D721Med (cell line): Measurements from ENCODE around the gene TPSD1.
"Not testable (repeated sequence)": the region's sequence is repeated elsewhere in the genome, so short reads cannot be mapped to it uniquely, and the experiment has no call there.

Experiments
- DNase-seq: peaks from one replicate; pipeline ENCODE4 v3.0.0; 2011; ENCODE audit warnings: low spot score; ENCODE audit not compliant: insufficient read length
- FAIRE-seq: peaks from 2 replicates; lab custom pipeline; 2011; peaks lifted over from hg19 to GRCh38; lab: Jason Lieb, UNC
- TF ChIP-seq, protein P1 (sequence below): IDR thresholded peaks from 2 replicates; pipeline ENCODE4 v1.5.1; 2012; ENCODE audit warnings: mild to moderate bottlenecking, control low read depth; ENCODE audit not compliant: insufficient read depth; ENCODE audit errors: missing control alignments

The TPSD1 gene

DNA sequence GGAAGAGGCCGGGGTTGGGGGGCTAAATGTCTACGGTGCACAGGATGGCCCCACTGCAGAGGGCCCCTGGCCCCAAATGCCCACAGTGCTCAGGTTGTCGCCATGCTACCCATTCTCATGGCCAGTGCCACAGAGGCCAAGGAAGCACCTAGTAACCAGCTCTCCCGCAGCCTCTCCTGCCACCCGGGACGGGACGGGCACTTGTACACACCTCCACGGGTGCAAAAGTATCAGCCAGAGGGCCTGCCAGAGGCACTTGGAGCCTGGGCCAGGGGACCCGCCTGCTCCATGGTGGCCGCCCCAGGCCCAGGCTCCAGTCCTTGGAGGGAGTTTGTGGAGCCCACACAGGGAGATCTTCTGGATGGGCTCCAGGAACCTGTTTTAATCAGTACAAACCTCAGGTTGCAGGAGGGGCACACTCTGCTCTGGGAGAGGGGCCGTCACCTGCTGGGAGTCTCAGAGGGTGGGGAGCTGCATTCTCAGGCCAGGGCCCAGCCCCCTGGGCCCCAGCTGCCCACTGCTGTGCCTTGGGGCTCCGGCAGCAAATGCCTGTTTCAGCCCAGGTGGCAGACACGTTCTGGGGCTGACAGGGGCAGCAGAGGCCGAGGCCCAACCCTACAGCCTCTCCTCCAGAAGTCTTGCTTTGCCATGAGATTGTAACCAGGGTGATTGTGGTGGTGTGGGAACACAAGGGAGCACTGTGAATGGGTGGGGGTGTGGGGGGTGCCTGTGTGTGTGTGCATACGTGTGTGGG lies 7.9 kb downstream of the TPSD1 start:
- FAIRE-seq = no peak
- no peak for DNase-seq
- TF ChIP-seq, protein P1, sequence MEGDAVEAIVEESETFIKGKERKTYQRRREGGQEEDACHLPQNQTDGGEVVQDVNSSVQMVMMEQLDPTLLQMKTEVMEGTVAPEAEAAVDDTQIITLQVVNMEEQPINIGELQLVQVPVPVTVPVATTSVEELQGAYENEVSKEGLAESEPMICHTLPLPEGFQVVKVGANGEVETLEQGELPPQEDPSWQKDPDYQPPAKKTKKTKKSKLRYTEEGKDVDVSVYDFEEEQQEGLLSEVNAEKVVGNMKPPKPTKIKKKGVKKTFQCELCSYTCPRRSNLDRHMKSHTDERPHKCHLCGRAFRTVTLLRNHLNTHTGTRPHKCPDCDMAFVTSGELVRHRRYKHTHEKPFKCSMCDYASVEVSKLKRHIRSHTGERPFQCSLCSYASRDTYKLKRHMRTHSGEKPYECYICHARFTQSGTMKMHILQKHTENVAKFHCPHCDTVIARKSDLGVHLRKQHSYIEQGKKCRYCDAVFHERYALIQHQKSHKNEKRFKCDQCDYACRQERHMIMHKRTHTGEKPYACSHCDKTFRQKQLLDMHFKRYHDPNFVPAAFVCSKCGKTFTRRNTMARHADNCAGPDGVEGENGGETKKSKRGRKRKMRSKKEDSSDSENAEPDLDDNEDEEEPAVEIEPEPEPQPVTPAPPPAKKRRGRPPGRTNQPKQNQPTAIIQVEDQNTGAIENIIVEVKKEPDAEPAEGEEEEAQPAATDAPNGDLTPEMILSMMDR = no peak

DNA sequence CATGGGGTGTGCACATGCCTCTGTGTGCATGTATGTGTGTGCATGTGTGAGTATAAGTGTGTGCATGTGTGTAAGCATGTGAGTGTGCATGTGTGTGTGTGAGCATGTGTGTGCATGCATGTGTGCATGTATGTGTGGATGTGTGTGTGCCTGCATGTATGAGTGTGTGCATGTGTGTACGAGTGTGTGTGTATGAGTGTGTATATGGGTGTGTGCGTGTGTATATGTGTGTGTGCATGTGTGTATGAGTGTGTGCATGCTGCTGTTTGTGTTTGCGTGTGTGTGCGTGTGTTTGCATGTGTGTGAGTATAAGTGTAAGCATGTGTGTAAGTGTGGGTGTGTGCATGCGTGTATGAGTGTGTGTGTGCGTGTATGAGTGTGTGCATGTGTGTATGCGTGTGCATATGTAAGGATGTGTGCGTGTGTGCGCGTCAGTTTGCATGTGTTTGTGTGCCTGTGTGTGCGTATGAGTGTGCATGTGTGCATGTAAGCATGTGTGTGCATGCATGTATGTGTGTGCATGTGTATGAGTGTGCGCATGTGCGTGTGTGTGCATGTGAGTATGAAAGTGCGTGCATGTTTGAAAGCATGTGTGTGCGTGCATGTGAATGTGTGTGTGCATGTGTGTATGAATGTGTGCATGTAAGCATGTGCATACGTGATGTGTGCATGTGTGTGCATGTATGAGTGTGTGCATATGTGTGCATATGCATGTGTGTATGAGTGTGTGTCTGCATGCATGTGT lies 8.6 kb downstream of the TPSD1 start:
- no peak for DNase-seq
- TF ChIP-seq, protein P1 = no peak
- no peak for FAIRE-seq

DNA sequence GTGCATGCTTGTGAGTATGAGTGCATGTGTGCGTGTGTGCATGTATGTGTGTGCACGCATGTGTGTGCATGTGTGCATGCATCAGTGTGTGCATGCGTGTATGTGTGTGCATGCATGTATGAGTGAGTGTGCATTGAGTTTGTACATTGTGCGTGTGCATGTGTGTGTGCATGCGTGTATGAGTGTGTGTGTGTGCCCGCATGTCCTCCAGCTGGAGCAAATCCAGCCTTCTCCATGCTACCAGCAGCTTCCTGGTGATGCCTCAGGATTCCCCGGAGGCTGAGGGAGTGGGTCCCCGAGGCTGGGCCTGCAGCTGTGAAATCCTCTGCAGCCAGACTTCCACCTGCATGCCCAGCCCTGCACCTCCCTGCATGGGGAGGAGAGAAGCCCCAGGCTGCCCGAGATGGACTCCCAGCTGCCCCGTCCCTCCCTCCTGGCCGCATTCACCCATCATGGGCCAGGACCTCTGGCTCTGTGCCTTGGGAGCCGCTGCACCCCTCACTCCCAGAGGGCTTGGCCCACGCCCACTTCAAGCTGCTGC lies 9.3 kb downstream of the TPSD1 start:
- DNase-seq = no peak
- FAIRE-seq = no peak
- TF ChIP-seq, protein P1 = no peak

DNA sequence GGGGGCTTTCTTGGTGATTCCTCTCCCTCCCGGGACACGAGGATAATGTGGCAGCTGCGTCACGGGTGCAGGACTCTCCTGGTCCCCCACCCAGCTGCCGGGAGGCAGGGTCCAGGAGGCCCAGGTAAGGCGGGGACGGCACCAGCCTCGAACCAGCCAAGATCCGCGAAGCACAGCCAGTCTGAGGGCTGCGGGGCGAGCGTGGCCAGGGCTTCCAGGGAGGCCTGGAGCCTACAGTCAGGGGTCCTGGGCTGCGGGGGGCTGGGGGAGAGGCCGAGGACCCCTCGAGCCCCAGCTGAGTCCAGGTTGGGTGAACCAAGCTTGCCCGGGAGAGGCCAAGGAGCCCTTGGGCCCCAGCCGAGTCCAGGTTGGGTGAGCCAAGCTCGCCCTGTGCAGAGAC lies 10.0 kb downstream of the TPSD1 start:
- FAIRE-seq = no peak
- DNase-seq = no peak
- TF ChIP-seq, protein P1 = no peak

DNA sequence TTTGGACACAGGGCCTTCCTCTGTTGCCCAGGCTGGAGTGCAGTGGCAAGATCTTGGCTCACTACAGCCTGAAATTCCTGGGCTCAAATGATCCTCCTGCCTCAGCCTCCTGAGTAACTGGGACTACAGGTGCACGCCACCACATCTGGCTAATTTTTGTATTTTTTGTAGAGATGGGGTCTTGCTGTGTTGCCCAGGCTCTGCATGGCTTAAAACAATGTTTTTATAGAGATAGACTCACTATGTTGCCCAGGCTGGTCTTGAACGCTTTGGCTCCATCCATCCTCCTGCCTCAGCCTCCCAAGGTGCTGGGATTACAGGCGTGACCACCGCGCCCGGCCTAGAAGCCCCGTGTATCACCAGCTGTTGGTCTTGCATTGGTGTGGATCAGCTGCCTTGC lies 13.5 kb downstream of the TPSD1 start:
- FAIRE-seq, DNase-seq: not testable (repeated sequence)

DNA sequence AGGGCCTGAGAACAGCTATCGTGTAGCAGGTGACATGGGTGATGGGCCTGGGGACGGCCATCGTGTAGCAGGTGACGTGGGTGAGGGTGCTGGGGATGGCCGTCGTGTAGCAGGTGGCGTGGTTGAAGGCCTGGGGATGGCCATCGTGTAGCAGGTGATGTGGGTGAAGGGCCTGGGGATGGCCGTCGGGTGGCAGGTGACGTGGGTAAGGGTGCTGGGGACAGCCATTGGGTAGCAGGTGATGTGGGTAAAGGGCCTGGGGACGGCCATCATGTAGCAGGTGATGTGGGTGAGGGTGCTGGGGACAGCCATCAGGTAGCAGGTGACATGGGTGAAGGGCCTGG lies 15.5 kb downstream of the TPSD1 start:
- FAIRE-seq = no peak
- DNase-seq = no peak
- TF ChIP-seq, protein P1 = no peak

DNA sequence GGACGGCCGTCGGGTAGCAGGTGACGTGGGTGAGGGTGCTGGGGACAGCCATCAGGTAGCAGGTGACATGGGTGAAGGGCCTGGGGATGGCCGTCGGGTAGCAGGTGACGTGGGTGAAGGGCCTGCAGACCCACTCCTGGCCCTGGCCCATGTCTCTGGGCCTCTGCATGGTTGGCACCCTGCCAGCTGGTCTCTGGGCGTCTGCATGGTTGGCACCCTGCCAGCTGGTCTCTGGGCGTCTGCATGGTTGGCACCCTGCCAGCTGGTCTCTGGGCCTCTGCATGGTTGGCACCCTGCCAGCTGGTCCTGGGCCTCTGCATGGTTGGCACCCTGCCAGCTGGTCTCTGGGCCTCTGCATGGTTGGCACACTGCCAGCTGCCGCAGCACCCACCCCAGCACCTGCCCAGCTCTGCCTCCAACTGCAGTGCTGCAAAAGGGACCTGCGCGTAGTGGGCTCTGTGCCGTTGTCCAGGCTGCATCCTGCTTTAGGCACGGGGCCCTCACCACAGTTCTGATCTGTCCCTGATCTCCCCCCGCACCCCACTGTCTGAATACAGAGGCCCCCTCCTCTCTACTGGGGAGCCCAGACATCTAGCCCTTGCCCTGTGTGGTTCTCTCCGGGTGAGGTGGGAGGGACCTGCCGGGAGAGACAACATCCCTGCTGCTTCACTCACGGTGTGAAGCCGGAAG lies 16.0 kb downstream of the TPSD1 start:
- not testable (repeated sequence) for FAIRE-seq, DNase-seq
